GM21515 (cell line): Measurements from ENCODE around the gene CHADL.
A peak's percentile ranks its signal among the peaks of the same experiment; 100 is the strongest.

Source experiments
- ATAC-seq: cut with Tn5 transposase; IDR thresholded peaks from one replicate; pipeline ENCODE4 v1.9.1; 2021; ENCODE audit not compliant: unreplicated experiment

Gene CHADL

GRCh38 chr22:41231369-41231768 is 9.4 kb downstream of the CHADL start:
- no peak for ATAC-seq

- ATAC-seq, result no peak
These were observed 10.3 kb downstream of the CHADL start for GRCh38 chr22:41230401-41230785.

- no peak for ATAC-seq
These were observed 10.9 kb downstream of the CHADL start for GRCh38 chr22:41229730-41230400.

- ATAC-seq, result no peak
These were observed 11.5 kb downstream of the CHADL start for GRCh38 chr22:41229215-41229614.

GRCh38 chr22:41226723-41227655 is 13.7 kb downstream of the CHADL start:
- ATAC-seq, result no peak

GRCh38 chr22:41223535-41223934 is 17.2 kb downstream of the CHADL start:
- ATAC-seq, result no peak

GRCh38 chr22:41222846-41223507 is 17.8 kb downstream of the CHADL start:
- no peak for ATAC-seq

GRCh38 chr22:41217553-41218157 is 23.1 kb downstream of the CHADL start:
- ATAC-seq, result no peak

GRCh38 chr22:41216984-41217383 is 23.7 kb downstream of the CHADL start:
- ATAC-seq, result no peak

GRCh38 chr22:41215926-41216325 is 24.8 kb downstream of the CHADL start:
- no peak for ATAC-seq

GRCh38 chr22:41215409-41215808 is 25.3 kb downstream of the CHADL start:
- no peak for ATAC-seq

GRCh38 chr22:41206719-41207118 is 34.0 kb downstream of the CHADL start:
- no peak for ATAC-seq

- peak; percentile 93 for ATAC-seq
These were observed 35.5 kb downstream of the CHADL start, which contains the start of gene L3MBTL2 for GRCh38 chr22:41204992-41205900. Gene L3MBTL2 (plus strand): TSS chr22:41205312. CDS start chr22:41205363, 51 bp downstream.

GRCh38 chr22:41204066-41204465 is 36.7 kb downstream of the CHADL start:
- ATAC-seq, result no peak

- ATAC-seq, result no peak
These were observed 37.6 kb downstream of the CHADL start for GRCh38 chr22:41203118-41203517.

GRCh38 chr22:41201141-41201540 is 39.6 kb downstream of the CHADL start:
- no peak for ATAC-seq

GRCh38 chr22:41198027-41198580 is 42.6 kb downstream of the CHADL start:
- no peak for ATAC-seq

GRCh38 chr22:41197038-41197972 is 43.4 kb downstream of the CHADL start:
- ATAC-seq, result peak; percentile 75

- ATAC-seq, result no peak
These were observed 46.9 kb downstream of the CHADL start for GRCh38 chr22:41193829-41194228.
